Spleen (tissue), 7 donors: ENCODE measurements around the gene NAT10.

Source experiments
- CTCF ChIP-seq, 11 experiments: fragments of 200-600 bp in 7 of 11; fragments of 450-650 bp in 4 of 11; sonication (generic) in 4 of 11; IDR thresholded peaks in 8 of 11; conservative IDR thresholded peaks in 3 of 11; 1 replicate in 7 of 11; 2 replicates in 4 of 11; pipeline versions ENCODE4 v1.4.0 to v1.8.0; 2016 to 2021; ENCODE audit warnings: antibody characterized with exemption in 11 of 11, inconsistent platforms in 4 of 11, mild to moderate bottlenecking in 1 of 11
- POLR2AphosphoS5 ChIP-seq, 3 donors: sonication (generic); formaldehyde crosslinking; IDR thresholded peaks; one replicate each; pipeline ENCODE4 v1.5.1; 2017; ENCODE audit warnings: antibody characterized with exemption in 3 of 3
- donor health status: DM: no; HTN: no; CAD: no; lungs with moderate emphysema.
- donor health status: DM: no; HTN: no; CAD: no.
- donor health status: DM: no; HTN: no; CAD: no.

- TF ChIP-seq POLR2AphosphoS5 (IDR thresholded peaks at IDR 0.05) (no peak), CTCF (IDR thresholded peaks at IDR 0.05 in 8 of 11, conservative IDR thresholded peaks at IDR 0.05 in 3 of 11) (no peak)
These were observed 55.4 kb downstream of the NAT10 start for GRCh38 chr11:34160791-34161190.
